Measurements from ENCODE around the gene ZBED4.

The ZBED4 gene

DNA sequence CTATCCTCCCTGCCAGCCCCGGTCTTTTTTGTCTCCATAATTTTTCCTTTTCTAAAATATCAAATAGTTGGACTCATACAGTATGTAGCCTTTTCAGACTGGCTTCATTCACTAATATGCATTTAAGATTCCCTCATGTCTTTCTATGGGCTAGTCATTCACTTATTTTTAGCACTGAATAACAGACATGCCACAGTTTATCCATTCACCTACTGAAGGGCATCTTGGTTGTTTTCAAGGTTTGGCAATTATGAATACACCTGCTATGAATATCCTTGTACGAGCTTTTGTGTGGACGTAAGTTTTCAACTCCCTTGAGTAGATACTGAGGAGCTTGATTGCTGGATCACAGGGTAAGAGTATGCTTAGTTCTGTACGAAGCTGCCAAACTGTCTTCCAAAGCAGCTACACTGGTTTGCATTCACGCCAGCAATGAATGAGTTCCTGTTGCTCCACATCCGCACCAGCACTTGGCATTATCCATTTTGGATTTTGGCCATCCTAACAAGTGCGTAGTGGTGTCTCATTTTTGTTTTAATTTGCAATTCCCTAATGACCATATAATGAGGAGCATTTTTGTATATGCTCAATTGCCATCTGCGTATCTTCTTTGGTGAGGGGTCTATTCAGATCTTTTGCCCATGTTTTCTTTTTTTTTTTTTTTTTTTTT lies 43.5 kb downstream of the ZBED4 start:
- no peak for DNase-seq

DNA sequence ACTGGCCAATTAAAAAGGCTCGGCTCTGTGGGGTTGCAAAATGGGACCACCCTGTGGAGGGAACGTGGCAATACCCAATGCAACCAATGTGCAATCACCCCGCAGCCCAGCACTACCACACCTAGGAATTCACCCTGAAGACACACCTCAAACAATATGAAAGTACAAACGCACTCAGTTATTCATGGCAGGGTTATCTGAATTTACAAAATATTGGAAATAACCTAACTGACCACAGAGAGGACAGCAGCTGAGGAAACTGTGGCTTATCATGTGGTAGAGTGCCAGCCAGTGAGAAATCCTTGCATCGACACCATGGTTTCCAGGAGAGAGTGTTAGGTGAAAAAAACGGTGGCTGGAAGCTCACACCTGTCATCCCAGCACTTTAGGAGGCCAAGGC lies 45.9 kb downstream of the ZBED4 start:
- no peak for DNase-seq

DNA sequence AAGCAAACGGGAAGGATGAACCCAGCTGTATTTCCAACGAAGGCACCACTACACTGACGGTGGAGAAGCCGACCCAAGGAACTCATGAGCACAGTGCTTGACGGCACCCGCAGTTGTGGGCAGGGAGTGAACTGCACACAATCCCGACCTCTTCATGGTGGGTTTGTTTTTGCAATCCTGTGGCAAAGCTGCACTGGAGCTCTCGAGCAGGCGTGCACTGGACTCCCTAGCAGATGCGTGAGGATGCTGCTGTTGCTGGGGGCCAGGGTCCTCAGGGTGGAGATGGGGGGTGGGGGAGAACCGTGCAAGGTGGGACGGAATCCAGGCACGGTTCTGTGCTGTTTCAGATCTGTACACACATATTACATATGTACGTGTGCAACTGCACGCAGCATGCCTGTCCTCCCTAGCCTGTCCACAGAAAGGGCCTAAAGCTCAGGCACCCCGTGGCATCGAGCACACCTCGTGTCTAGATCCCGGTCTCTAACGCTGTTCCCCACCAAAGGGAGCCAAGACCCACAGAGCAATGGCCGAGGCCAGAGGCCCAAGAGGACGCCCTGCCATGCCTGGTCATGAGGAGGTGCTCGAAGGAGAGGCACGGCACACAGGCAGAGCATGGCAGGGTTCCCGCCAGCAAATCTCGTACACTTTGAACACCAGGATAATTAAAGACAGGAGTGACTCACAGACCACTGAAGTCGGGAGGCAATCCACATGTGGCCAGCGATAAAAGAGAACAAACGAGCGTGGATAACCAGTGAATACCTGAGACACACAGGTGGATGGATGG lies 47.0 kb downstream of the ZBED4 start:
- DNase-seq, result no peak

- DNase-seq, result no peak
Measured at GRCh38 chr22:49901457-49901856, 47.8 kb downstream of the ZBED4 start.

- DNase-seq, result no peak
Measured at GRCh38 chr22:49903322-49904039, 49.8 kb downstream of the ZBED4 start.

- DNase-seq, result no peak
Measured at GRCh38 chr22:49904040-49904369, 50.4 kb downstream of the ZBED4 start.

GRCh38 chr22:49905465-49905864 lies 51.8 kb downstream of the ZBED4 start:
- no peak for DNase-seq

- DNase-seq, result no peak
Measured at GRCh38 chr22:49906071-49906798, 52.6 kb downstream of the ZBED4 start.

- no peak for DNase-seq
Measured at GRCh38 chr22:49906799-49907290, 53.2 kb downstream of the ZBED4 start.

- no peak for DNase-seq
Measured at GRCh38 chr22:49907807-49908206, 54.2 kb downstream of the ZBED4 start.

GRCh38 chr22:49909476-49910205 lies 56.0 kb downstream of the ZBED4 start:
- DNase-seq, result no peak

DNA sequence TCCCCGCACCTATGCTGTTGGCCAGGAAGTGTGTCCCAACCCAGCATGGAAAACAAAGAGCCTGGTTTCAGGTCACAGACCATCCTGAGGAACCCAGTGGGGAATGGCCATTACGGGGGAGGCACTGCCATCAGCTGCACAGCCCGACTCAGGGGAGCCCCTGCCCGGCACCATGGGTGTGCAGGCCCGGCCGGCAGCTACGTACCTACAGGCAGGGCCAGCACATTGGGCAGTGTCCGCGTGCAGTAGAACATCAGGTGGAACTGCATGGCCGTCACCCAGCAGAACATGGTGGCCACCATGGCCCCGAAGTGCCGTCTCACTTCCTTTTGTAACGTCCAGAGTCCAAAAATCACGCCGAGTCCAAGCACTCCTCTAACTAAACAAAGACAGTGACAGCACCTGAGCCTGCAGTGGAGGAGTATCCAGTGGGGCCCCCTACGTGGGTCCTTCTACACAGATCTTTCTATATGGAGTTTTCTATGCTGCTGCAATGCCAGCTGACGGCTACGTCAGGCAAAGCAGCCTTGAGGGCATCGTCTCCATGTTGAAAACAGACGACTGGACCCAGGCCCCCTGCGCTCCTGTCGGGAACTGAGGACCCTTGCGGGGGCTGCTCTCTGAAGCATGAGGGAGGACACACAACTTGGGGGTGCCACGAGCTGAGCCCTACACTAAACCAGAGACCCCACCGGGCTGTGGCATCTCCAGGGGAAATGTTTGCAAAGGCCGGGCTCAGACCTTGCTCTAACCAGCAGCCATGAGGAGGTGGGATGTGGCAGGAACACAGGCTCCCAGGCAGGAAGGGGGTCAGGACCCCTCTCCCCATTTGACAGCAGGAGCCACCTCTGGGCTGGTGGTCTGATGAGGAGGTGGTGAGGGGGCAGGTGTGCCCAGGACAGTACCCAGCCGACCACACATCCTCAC lies 56.8 kb downstream of the ZBED4 start:
- DNase-seq, result no peak

DNA sequence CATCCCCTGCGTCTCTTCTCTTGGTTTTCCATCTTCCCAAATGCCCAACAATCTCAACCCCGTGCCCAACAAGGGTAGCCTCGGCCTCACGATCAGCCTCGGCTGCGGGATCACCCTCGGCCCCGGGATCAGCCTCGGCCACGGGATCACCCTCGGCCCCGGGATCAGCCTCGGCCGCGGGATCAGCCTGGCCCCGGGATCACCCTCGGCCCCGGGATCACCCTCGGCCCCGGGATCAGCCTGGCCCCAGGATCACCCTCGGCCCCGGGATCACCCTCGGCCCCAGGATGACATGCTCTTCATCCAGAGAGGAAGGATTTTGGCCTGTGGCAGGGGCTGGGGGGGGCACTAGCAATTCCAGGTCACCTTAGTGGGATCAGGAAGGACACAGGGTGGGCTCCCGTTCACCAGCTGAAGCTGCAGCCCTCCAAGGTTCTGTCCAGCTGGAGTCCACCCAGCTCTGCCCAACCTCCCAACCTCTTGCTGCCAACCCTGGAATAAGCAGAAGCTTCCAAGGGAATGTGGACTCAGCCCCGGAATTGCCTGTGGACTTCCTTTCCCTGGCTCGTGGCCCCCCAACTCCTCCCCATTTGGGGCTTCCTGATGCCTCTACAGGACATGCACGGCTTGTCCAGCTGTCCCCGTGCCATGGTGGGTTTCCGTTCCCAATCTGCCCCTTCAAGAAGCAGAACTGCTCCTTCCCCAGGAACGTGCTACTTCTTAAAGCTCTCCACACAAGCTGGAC lies 58.4 kb downstream of the ZBED4 start:
- DNase-seq, result no peak

DNA sequence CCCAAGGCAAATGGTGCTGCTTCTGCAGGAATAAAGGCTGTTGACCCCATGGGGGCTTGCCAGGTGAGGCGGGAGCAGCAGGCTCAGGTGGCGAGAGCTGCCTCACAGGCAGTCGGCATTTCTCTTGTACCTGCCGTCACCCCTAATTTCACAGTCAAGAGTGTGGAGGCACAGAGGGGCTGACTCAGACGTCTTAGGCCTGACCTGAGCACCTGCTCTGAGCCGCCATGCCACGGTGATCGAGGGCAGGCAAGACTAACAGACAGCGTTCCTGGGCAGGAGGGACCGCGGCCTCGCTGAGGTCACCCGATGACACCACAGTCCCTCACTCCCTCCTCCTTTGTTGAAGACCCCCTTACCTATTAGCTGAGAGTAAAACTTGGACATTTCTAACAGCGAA lies 59.4 kb downstream of the ZBED4 start:
- no peak for DNase-seq

- no peak for DNase-seq
Measured at GRCh38 chr22:49913446-49913845, 59.8 kb downstream of the ZBED4 start.

DNA sequence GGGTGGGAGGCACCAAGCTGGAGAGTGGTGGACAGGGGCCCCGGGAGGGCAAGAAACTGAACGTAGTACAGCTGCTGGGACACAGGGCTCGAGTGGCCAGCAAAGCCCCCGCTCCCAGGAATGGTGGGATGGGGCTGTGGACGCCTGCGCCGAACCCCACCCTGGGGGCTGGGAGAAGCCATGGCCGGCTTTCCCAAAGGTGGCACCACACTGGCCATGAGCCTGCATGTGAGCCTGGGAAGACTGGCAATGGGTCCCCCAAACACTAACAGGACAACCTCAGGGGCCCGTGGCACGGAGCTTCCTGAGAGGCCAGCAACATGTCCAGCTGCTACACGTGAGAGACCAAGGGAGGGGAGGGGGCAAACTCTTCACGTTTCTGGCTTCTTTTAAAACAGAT lies 60.6 kb downstream of the ZBED4 start:
- no peak for DNase-seq

- no peak for DNase-seq
Measured at GRCh38 chr22:49915610-49916009, 62.0 kb downstream of the ZBED4 start.

DNA sequence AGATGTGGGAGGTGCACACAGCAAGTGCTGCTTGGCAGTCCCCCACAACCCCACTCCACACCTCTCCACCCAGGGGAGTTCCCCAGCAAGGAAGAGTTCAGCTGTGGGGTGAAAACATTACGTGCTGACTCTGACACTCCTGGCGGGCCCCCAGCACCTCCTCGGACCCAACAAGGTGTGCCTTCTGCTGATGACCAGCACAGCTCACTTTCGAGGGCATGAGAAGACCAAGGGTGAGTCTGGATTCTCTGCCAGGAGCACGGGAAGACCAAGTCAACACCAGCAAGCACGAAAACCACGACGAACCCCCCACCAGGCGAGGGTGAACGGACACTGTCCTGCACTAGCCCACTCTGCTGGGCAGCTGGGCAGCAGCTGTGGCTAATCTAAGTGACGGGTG lies 63.2 kb downstream of the ZBED4 start:
- DNase-seq, result no peak
